ENCODE measurements around the gene PCDHGA1.

DNA sequence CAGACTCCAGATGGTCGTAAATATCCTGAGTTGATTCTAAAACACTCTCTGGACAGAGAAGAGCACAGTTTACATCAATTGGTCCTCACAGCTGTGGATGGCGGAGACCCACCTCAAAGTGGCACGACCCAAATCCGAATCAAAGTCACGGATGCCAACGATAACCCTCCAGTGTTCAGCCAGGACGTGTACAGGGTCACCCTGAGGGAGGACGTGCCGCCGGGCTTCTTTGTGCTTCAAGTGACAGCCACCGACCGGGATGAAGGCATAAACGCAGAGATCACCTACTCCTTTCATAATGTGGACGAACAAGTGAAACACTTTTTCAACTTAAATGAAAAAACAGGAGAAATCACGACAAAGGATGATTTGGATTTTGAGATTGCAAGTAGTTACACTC lies 30.4 kb downstream of the PCDHGA1 start:
- TF ChIP-seq HINFP (tag; conservative IDR thresholded peaks at IDR 0.05; ENCODE audit: low read depth) = no peak
- no peak for TF ChIP-seq POLR2A (conservative IDR thresholded peaks at IDR 0.05)
- TF ChIP-seq ZNF77 (CRISPR knock-in tag; IDR thresholded peaks at IDR 0.05) = no peak
- TF ChIP-seq CREM (IDR thresholded peaks at IDR 0.05; ENCODE audit: low read depth) = no peak
- TF ChIP-seq MED1 (CRISPR knock-in tag; IDR thresholded peaks at IDR 0.05; ENCODE audit: borderline replicate concordance) = no peak
- no peak for TF ChIP-seq KDM1A (IDR thresholded peaks at IDR 0.05)
- TF ChIP-seq NEUROD1 (IDR thresholded peaks at IDR 0.05; ENCODE audit: borderline replicate concordance, low read depth, low read length, partially characterized antibody) = no peak
- TF ChIP-seq MYNN (IDR thresholded peaks at IDR 0.05) = no peak
- no peak for TF ChIP-seq MYNN (CRISPR knock-in tag; IDR thresholded peaks at IDR 0.05)
- no peak for TF ChIP-seq POLR2AphosphoS5 (IDR thresholded peaks at IDR 0.05; ENCODE audit: control insufficient read depth, insufficient read depth, low read depth, low read length)

Data from K562 (cell line).